Measurements from ENCODE around the gene PTPRN2. TPM values are rescaled to one million over a fixed set of nuclear protein-coding genes. Genes with fewer than 3 reads are reported as not detected.

The PTPRN2 gene
- total RNA-seq, 4 donors from 2014 or later: 2.0 to 9.5 (median 2.6) TPM

DNA sequence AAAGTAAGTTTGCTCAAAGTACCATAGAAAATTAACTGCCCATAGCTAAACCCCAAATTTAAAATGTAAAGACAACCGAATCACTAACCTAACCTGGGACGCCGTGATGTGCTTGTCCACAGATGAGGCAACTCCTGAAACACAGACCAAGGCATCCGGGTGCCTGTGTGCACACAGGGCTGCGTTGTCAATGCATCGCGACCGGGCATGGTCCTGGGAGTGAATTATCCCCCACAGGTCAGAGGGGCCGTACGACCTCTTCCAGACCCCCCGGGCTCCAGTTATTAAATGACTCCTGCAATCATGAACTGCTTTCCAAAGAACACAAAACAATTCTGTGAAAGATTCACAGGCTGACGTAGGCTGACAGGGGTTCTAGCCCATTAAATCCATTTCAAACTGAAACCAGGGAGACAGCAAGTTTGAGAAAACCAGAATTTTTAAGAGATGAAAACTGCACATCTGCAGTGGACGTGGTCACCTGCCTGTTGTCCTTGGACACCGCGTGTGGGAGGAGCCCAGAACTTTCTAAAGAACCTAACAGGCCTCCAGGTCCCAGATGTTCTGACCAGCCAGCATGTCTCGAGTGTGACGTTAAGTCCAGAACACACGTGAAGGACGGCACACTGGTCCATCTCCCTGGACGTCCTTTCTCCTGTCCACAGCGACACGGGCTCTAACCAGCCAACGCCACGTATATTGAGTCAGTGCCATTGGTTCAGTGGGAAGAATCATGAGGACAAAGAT, 953.0 kb downstream of the PTPRN2 start:
- no peak for ATAC-seq (ENCODE audit: low FRiP score)
- DNase-seq (ENCODE audit: low spot score): no peak
- TF ChIP-seq, protein P1, sequence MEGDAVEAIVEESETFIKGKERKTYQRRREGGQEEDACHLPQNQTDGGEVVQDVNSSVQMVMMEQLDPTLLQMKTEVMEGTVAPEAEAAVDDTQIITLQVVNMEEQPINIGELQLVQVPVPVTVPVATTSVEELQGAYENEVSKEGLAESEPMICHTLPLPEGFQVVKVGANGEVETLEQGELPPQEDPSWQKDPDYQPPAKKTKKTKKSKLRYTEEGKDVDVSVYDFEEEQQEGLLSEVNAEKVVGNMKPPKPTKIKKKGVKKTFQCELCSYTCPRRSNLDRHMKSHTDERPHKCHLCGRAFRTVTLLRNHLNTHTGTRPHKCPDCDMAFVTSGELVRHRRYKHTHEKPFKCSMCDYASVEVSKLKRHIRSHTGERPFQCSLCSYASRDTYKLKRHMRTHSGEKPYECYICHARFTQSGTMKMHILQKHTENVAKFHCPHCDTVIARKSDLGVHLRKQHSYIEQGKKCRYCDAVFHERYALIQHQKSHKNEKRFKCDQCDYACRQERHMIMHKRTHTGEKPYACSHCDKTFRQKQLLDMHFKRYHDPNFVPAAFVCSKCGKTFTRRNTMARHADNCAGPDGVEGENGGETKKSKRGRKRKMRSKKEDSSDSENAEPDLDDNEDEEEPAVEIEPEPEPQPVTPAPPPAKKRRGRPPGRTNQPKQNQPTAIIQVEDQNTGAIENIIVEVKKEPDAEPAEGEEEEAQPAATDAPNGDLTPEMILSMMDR (IDR thresholded peaks at IDR 0.05): no peak

DNA sequence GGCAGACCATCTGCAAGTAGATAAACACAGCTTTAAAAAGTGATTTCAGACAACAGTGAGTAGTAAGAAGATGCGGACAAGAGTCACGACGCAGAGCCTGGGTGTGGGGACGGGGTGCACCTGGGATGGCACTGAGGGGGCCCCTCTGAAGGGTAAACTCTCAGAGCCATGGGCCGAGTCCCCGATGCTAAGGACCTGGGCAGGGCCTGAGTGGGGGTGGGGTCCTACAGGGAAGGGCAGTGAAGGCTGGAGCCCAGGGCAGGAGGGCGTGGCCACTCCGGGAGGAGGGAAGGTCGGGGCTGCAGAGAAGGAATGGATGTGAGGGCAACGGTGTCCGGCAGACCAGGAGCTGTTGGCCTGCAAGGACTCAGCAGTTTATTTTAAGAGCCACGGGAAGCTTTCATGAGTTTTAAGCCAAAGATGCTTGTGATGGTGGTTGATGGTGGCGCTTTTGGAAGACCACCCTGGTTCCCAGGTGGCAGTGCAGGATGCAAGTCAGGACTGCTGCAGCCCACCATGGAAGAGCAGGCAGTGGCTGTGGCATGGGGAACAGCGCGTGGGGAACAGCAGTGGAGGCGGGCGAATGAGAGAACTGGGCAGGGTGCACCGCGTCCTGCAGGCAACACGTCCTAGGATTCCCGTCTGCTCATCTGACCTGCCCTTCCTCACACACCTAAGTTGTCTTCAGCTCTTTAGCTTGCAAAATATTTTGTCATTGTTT, 954.0 kb downstream of the PTPRN2 start:
- no peak for DNase-seq (ENCODE audit: low spot score)
- TF ChIP-seq, protein P1 (IDR thresholded peaks at IDR 0.05): no peak
- no peak for ATAC-seq (ENCODE audit: low FRiP score)

DNA sequence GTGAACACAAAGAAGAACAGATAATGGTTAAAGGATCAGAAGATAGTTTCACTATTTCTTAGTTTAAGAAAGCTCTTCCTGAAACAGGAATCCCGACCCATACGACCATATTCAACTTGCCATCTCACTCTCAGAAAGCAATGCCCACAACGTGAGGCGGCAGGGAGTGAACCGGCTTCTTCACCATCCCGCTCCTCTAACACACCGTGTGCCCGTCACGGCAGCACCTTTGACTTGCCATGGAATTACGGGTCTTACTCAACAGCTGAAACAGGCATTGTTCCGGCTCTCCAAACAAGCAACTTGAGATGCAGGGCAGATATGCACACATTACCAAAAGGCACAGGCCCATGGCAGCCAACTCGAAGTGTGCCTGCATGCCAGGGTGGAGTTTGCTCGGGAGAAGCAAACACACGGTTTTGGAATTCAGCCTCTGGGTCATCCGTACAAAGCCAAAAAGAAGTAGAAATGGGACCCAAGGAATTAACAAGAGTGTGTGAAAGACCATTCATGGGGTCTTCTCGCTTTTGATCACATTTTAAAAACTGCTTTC, 957.2 kb downstream of the PTPRN2 start:
- DNase-seq (ENCODE audit: low spot score): no peak
- TF ChIP-seq, protein P1 (IDR thresholded peaks at IDR 0.05): no peak
- ATAC-seq (ENCODE audit: low FRiP score): no peak

DNA sequence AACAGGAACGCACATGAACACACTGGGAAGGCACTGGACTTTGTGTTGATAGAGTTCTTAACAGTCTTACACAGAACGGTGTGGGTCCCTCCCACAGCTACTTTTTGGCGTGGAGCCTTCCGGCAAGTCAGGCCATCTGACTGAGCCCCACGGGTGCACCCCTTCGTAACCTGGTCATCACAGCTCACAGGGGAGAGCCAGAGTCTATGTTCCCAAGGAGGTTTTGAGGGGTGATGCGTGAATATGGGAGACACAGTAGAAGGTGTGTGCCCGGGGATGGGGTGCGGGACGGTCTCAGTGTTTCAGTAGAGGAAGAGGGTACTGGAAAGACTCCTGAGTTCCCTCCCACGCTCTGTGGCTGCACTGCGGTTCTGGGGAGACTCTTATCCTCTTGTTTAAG, 959.2 kb downstream of the PTPRN2 start:
- DNase-seq (ENCODE audit: low spot score) (no peak), ATAC-seq (ENCODE audit: low FRiP score) (no peak)
- TF ChIP-seq, protein P1 (IDR thresholded peaks at IDR 0.05): no peak

DNA sequence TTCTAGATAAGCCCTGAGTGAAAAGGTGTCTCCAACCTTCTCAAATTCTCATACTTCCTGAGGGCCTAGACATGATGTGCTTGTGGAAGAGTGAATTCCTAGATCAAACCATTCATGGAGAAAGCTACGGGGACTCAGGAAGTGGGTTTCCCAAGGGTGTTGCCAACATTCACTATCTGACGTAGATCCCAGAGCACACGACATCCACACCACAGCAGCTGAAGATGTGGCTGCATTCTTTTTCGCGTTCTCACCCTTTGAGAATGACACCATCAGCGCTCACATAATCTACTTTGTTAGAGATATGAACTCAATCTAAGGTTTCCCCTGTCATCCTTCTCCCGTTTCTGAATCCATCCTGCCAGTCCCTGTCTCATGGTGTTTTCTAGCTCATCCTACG, 960.0 kb downstream of the PTPRN2 start:
- ATAC-seq (ENCODE audit: low FRiP score) (no peak), DNase-seq (ENCODE audit: low spot score) (no peak)
- TF ChIP-seq, protein P1 (IDR thresholded peaks at IDR 0.05): no peak

DNA sequence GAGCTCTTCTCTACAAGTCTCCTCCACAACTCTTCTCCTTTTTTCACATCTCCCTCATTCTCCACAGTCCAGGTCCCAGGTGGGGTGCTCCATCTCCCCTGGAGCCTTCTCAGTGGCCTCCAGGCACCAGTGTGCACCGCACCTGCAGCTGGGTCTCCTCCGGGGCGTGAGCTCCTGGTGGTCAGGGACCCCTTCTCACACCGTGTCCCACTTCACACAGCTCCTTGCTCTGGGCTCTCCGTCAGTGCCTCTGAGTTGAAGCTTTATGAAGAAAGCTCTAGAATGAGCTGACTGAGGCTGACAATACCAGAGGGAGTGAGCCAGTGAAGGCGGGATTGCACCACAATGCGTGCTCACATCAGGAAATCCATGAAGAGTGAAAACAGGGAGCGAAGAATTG, 960.6 kb downstream of the PTPRN2 start:
- ATAC-seq (ENCODE audit: low FRiP score): no peak
- TF ChIP-seq, protein P1 (IDR thresholded peaks at IDR 0.05): no peak

More for the DNA sequence above, 960.6 kb downstream of the PTPRN2 start:
- DNase-seq (ENCODE audit: low spot score): no peak

Data from omental fat pad (tissue), 4 donors.